Umbilical cord (tissue), 2 donors: ENCODE data around the gene RFX3. TPM values are rescaled to one million over a fixed set of nuclear protein-coding genes. Genes with fewer than 3 reads are reported as not detected.

Source experiments
- DNase-seq: peaks from one replicate; pipeline ENCODE4 v3.0.0-alpha.2; 2015; ENCODE audit warnings: low spot score
- total RNA-seq: library from RNA; depleted of rRNA; stranded (reverse); fragments of >200 nt; gene quantifications from one replicate; pipeline ENCODE4 v1.2.3, GENCODE V29; 2014; ENCODE audit warnings: low replicate concordance; ENCODE audit not compliant: insufficient read depth

Gene RFX3
- total RNA-seq, 1 donor from 2014 or later = 11.3 TPM

GRCh38 chr9:3434594-3434993 lies 91.2 kb downstream of the RFX3 start:
- no peak for DNase-seq

- no peak for DNase-seq
Observed at GRCh38 chr9:3433754-3434153, 92.0 kb downstream of the RFX3 start.

GRCh38 chr9:3433066-3433465 lies 92.7 kb downstream of the RFX3 start:
- DNase-seq = no peak

GRCh38 chr9:3431890-3432289 lies 93.9 kb downstream of the RFX3 start:
- DNase-seq = no peak

GRCh38 chr9:3419893-3420292 lies 105.9 kb downstream of the RFX3 start:
- DNase-seq = no peak

- no peak for DNase-seq
Observed at GRCh38 chr9:3415906-3416305, 109.9 kb downstream of the RFX3 start.

- DNase-seq = no peak
Observed at GRCh38 chr9:3413984-3414383, 111.8 kb downstream of the RFX3 start.

- no peak for DNase-seq
Observed at GRCh38 chr9:3410461-3410860, 115.3 kb downstream of the RFX3 start.

- no peak for DNase-seq
Observed at GRCh38 chr9:3409453-3409852, 116.3 kb downstream of the RFX3 start.

GRCh38 chr9:3403315-3403714 lies 122.5 kb downstream of the RFX3 start:
- DNase-seq = no peak

GRCh38 chr9:3401221-3401954 lies 124.4 kb downstream of the RFX3 start:
- DNase-seq = no peak

- no peak for DNase-seq
Observed at GRCh38 chr9:3398232-3398648, 127.6 kb downstream of the RFX3 start.

- no peak for DNase-seq
Observed at GRCh38 chr9:3397766-3398165, 128.0 kb downstream of the RFX3 start.

- DNase-seq = no peak
Observed at GRCh38 chr9:3391414-3391813, 134.4 kb downstream of the RFX3 start.

- DNase-seq = no peak
Observed at GRCh38 chr9:3386753-3387152, 139.0 kb downstream of the RFX3 start.

- no peak for DNase-seq
Observed at GRCh38 chr9:3385871-3386270, 139.9 kb downstream of the RFX3 start.

GRCh38 chr9:3371842-3372241 lies 154.0 kb downstream of the RFX3 start:
- no peak for DNase-seq

- no peak for DNase-seq
Observed at GRCh38 chr9:3370715-3371114, 155.1 kb downstream of the RFX3 start.

GRCh38 chr9:3367185-3367584 lies 158.6 kb downstream of the RFX3 start:
- DNase-seq = no peak

- no peak for DNase-seq
Observed at GRCh38 chr9:3361689-3362392, 164.0 kb downstream of the RFX3 start.

- no peak for DNase-seq
Observed at GRCh38 chr9:3361116-3361515, 164.7 kb downstream of the RFX3 start.

GRCh38 chr9:3360245-3360644 lies 165.6 kb downstream of the RFX3 start:
- DNase-seq = no peak

GRCh38 chr9:3359778-3360177 lies 166.0 kb downstream of the RFX3 start:
- DNase-seq = no peak
